Stimulated activated CD4-positive, alpha-beta T cell treated with anti-CD3 and anti-CD28 coated beads, Interleukin-4, amount 100 ng/mL, for 48 hours (primary cell): Measurements from ENCODE around the gene YAP1.
A peak's percentile ranks its signal among the peaks of the same experiment; 100 is the strongest.

Experiments
- DNase-seq, 2 donors: peaks; one replicate each; pipeline ENCODE4 v3.0.0-alpha.2; 2020; ENCODE audit warnings: low read depth in 2 of 2

Gene YAP1

DNA sequence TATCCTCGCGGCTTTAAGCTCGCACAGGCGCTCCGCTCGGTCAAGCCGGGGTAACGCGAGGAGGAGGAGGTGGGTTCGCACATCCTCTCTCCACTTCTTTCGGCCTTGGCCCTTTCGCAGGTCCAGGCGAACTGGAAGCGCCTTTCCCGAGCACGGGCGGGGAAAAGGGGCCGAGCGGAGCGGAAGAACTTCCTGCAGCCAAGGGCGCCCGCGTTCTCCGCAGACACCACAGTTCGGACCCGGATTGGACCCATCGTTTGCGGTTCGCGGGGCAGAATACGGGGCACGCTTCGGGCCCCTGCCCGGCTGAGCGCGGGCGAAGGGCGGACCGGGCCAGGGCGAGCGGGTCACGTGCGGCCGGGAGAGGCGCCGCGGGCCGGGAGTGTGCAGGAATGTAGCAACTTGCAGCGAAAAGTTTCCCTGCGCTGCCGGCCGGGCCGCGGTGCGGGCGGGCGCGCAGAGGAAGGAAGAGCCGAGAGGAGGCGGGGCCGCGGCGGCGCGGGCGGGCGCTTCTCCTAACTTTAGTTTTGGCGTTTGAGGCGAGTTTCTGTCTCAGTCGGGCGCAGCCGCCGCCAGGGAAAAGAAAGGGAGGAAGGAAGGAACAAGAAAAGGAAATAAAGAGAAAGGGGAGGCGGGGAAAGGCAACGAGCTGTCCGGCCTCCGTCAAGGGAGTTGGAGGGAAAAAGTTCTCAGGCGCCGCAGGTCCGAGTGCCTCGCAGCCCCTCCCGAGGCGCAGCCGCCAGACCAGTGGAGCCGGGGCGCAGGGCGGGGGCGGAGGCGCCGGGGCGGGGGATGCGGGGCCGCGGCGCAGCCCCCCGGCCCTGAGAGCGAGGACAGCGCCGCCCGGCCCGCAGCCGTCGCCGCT, at the start of gene YAP1:
Gene YAP1 (plus strand): TSS at position 552 of the 865 bp plus-strand sequence. CDS start 402 bp downstream, outside the sequence.
- peak; percentile 51 to 63 for DNase-seq

GRCh38 chr11:102061276-102061675, 49.0 kb upstream of the YAP1 start:
- DNase-seq: no peak

DNA sequence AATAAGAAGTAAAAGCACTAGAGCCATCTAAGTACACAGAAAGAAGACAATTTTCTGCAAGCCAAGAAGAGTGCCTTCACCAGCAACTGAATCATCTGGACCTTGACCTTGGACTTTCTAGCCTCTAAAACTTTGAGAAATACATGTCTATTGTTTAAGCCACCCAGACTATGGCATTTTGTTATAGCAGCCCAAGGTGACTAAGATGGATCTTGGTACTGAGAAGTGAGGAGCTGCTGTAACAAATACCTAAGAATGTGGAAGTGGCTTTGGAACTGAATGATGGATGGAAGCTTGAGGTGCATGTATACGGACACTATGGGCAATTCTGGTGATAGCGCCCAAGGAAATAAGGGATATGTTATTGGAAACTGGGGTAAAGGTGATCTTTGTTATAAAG, 48.1 kb upstream of the YAP1 start:
- DNase-seq: no peak

DNA sequence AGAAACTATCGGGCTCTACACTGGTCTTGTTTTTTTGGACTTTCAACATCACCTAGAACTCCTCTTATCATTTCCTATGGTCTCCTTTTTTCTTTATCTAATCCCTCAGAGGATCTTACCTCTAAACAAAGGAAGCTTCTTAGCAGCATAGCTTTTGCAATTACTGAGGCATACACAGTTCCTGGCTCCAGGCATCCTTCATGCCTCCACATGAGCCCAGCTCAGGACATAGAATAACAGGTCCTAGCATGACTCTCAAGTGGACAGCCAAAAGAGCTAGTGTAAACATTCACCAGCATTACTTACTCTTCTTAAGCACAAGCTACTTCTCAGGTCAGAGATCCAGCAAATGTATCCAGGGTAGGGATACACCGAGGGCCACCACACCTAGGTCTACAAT, 45.9 kb upstream of the YAP1 start:
- no peak for DNase-seq

DNA sequence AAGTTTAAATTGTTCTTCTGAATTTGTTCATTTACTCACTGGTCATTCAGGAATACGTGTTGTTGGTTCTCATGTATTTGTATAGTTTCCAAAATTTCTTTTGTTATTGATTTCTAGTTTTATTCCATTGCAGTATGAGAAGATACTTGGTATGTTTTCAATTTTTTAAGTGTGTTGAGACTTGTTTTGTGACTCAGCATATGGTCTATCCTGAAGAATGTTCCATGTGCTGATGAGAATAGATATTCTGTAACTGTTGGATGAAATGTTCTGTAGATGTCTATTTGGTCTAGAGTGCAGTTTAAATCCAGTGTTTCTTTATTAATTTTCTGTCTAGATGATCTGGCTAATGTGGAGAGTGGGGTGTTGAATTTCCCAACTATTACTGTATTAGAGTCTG, 39.5 kb upstream of the YAP1 start:
- no peak for DNase-seq

DNA sequence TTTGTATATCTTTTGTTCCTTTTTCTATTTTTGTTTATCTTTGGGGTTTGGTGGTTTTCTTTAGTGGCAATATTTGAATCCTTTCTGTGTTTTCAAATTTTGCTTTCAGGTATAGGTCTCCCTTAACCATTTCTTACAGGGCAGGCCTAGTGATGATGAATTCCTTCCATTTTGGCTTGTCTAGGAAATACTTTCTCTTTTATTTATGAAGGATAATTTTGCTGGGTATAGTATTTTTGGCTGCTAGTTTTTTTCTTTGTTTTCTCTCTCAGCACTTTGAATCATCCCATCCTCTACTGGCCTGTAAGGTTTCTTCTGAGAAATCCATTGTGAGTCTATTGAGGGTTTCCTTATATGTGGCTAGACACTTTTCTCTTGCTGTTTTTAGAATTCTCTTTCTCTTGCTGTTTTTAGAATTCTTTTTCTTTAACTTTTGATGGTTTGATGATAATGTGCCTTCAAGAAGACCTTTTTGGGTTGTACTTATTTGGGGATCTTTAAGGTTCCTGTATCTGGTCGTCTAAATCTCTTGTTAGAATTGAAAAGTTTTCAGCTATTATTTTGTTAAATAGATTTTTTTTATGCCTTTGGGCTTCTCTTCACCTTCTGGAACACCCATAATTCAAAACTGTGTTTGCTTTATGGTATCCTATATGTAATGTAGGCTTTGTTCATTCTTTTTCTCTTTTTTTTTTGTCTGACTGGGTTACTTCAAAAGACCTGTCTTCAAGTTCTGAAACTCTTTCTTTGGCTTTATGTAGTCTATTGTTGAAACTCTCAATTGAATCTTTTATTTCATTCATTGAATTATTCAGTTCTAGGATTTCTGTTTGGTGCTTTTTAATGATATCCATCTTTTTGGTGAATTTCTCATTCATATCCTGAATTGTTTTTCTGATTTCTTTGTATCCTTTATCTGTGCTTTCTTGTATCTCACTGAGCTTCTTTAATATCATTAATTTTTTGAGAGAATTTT, 38.5 kb upstream of the YAP1 start:
- DNase-seq: no peak

GRCh38 chr11:102073253-102073652, 37.0 kb upstream of the YAP1 start:
- no peak for DNase-seq

GRCh38 chr11:102079625-102080024, 30.6 kb upstream of the YAP1 start:
- no peak for DNase-seq

GRCh38 chr11:102081313-102081712, 28.9 kb upstream of the YAP1 start:
- no peak for DNase-seq

- no peak for DNase-seq
Observed at GRCh38 chr11:102085864-102086551, 24.2 kb upstream of the YAP1 start.

- no peak for DNase-seq
Observed at GRCh38 chr11:102097186-102097585, 13.1 kb upstream of the YAP1 start.

- no peak for DNase-seq
Observed at GRCh38 chr11:102099755-102100154, 10.5 kb upstream of the YAP1 start.

DNA sequence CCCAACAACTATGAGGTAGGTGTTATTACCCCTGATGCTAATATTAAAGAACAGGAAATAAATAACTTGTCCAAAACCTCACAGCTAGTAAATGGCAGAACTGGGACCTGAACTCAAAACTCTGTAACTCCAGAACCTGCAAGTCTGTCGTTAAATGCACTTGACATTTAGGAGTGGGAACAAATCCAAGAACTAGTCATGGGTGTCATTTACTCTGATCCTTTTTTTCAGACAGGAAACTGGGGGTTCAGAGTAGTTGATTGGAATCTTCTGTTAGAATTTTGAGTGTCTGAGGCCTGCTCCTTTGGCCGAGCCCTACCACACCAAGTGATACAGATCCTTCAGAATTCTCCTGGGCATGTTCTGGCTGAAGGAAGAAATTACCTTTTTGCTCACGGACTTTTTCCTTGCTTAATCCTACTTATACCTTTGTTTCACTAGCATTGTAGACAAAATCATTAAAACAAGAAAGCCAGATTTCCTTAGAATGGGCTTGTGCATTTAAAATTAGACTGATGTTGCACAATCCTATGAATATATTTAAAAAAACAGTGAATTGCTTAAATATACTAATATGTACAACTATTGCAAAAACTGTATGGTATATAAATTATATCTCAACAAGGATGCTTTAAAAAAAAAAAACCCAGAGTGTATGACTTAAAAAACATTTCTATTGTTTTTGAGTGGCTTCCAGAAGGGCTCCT, 1.4 kb upstream of the YAP1 start:
- DNase-seq: no peak

DNA sequence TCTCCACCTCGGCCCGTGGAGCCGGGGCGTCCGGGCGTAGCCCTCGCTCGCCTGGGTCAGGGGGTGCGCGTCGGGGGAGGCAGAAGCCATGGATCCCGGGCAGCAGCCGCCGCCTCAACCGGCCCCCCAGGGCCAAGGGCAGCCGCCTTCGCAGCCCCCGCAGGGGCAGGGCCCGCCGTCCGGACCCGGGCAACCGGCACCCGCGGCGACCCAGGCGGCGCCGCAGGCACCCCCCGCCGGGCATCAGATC, 439 bp downstream of the YAP1 start:
- no peak for DNase-seq

- DNase-seq: peak in 1 of 2 donors; percentile 5
Observed at GRCh38 chr11:102111011-102111786, 952 bp downstream of the YAP1 start.

DNA sequence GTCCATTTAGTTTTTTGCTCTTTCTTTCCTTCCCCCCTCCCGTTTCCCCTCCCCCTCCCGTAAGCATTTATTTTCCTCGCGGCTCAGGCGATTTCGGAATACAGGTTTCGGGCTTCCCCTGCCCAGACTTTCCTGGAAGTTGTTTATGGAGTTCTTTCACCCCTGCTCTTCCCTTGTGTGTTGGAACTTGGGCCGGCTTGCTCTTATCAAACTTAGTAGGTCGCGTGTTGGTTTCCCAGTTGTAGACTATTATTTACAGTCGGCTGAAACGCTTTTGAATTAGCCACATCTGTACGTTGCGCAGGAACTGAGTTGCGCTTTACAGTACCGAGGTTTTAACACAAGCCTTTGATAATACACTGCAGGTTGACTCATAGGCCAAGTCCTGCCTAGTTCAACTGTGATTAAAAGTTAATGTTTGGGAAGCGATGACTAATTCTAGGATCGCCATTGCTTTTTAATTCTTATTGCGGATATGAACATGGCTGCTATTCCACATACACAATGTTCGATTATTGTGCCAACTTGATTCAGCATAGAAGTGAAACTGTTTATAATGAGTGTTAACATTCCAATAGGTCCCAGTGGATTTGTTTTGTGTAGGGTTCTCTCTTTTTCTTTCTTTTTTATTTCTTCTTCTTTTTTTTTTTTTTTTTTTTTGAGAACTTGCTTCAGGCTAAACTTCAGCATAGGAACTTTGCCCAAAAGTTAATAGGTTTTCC, 1.7 kb downstream of the YAP1 start:
- no peak for DNase-seq

DNA sequence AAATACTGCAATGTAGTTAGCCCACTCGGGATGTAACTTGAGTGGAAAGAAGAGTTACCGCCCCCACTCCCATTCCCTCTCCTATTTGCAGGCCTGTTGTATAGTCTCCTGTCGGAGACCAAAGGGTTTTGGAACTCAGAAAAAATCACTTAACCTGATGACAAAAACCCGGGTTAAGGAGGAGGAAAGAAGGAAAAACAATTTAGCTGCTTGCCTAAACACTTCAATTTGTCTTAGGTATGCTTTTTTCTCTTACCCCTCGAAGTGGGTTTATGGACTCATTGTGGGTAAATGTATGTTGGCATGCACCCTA, 2.2 kb downstream of the YAP1 start:
- no peak for DNase-seq

GRCh38 chr11:102114032-102114431, 3.8 kb downstream of the YAP1 start:
- no peak for DNase-seq

GRCh38 chr11:102115557-102115956, 5.3 kb downstream of the YAP1 start:
- no peak for DNase-seq

- DNase-seq: no peak
Observed at GRCh38 chr11:102116453-102117205, 6.4 kb downstream of the YAP1 start.
